ENCODE measurements around the gene ZNF316.

Gene ZNF316

GRCh38 chr7:6639032-6639431 is 1.9 kb downstream of the ZNF316 start:
- H3F3A ChIP-seq (ENCODE audit: insufficient read depth, low read length), result no peaks in the 10 kb centered on the region
- no peak overlapping the region for H3K9ac ChIP-seq (ENCODE audit: low read length)
- H3K27ac ChIP-seq (ENCODE audit: low read length), result no peak overlapping the region
- no peaks in the 10 kb centered on the region for H3K27me3 ChIP-seq (replicated peaks; ENCODE audit: insufficient read depth, low read length)
- no peak overlapping the region for H3K4me3 ChIP-seq (ENCODE audit: low read length)
- no peaks in the 10 kb centered on the region for H3K4me1 ChIP-seq (ENCODE audit: low read length)
- H3K9me3 ChIP-seq (replicated peaks; ENCODE audit: insufficient read depth, low read length), result no peaks in the 10 kb centered on the region
- no peak overlapping the region for H2AFZ ChIP-seq (ENCODE audit: low read length)
- no peaks in the 10 kb centered on the region for H4K20me1 ChIP-seq (ENCODE audit: insufficient read depth, low read length)
- peaks cover 27% of the 10 kb centered on the region for H3K79me2 ChIP-seq (ENCODE audit: low read length)
- H3K9me2 ChIP-seq (replicated peaks; ENCODE audit: insufficient read depth, low read length), result no peaks in the 10 kb centered on the region
- TF ChIP-seq EZH2 (optimal IDR thresholded peaks at IDR 0.05; ENCODE audit: low read depth, low read length), result no peak
- TF ChIP-seq CTCF (IDR thresholded peaks at IDR 0.05; ENCODE audit: low read length), result no peak
- no peak for TF ChIP-seq EZH2phosphoT487 (IDR thresholded peaks at IDR 0.05; ENCODE audit: low read length)
- H3K36me3 ChIP-seq (replicated peaks; ENCODE audit: insufficient read depth, low read length), result no peaks in the 10 kb centered on the region; the same call in 1 of the 2 replicates
- no peak overlapping the region for H3K4me2 ChIP-seq (ENCODE audit: low read depth, low read length)
- DNase-seq, result no peak

- H3K27me3 ChIP-seq (replicated peaks; ENCODE audit: insufficient read depth, low read length), result no peaks in the 10 kb centered on the region
- H3K4me3 ChIP-seq (ENCODE audit: low read length), result no peak overlapping the region
- H3K36me3 ChIP-seq (replicated peaks; ENCODE audit: insufficient read depth, low read length), result peaks cover 2% of the 10 kb centered on the region; the same call in 1 of the 2 replicates
- H4K20me1 ChIP-seq (ENCODE audit: insufficient read depth, low read length), result no peaks in the 10 kb centered on the region
- no peaks in the 10 kb centered on the region for H3K4me1 ChIP-seq (ENCODE audit: low read length)
- no peak overlapping the region for H2AFZ ChIP-seq (ENCODE audit: low read length)
- H3K4me2 ChIP-seq (ENCODE audit: low read depth, low read length), result no peak overlapping the region
- TF ChIP-seq EZH2phosphoT487 (IDR thresholded peaks at IDR 0.05; ENCODE audit: low read length) (no peak), EZH2 (optimal IDR thresholded peaks at IDR 0.05; ENCODE audit: low read depth, low read length) (no peak), CTCF (IDR thresholded peaks at IDR 0.05; ENCODE audit: low read length) (no peak)
- peaks cover 27% of the 10 kb centered on the region for H3K79me2 ChIP-seq (ENCODE audit: low read length)
- no peak overlapping the region for H3K27ac ChIP-seq (ENCODE audit: low read length)
- H3K9ac ChIP-seq (ENCODE audit: low read length), result no peak overlapping the region
- H3K9me2 ChIP-seq (replicated peaks; ENCODE audit: insufficient read depth, low read length), result no peaks in the 10 kb centered on the region
- H3K9me3 ChIP-seq (replicated peaks; ENCODE audit: insufficient read depth, low read length), result no peaks in the 10 kb centered on the region
- no peaks in the 10 kb centered on the region for H3F3A ChIP-seq (ENCODE audit: insufficient read depth, low read length)
- no peak for DNase-seq
Observed at GRCh38 chr7:6639627-6640026, 2.5 kb downstream of the ZNF316 start.

GRCh38 chr7:6640246-6640721 is 3.2 kb downstream of the ZNF316 start:
- no peak for DNase-seq
- TF ChIP-seq EZH2phosphoT487 (IDR thresholded peaks at IDR 0.05; ENCODE audit: low read length) (no peak), EZH2 (optimal IDR thresholded peaks at IDR 0.05; ENCODE audit: low read depth, low read length) (no peak), CTCF (IDR thresholded peaks at IDR 0.05; ENCODE audit: low read length) (no peak)
- Histone ChIP-seq H3K4me2 (ENCODE audit: low read depth, low read length) (no peak overlapping the region), H2AFZ (ENCODE audit: low read length) (no peak overlapping the region), H3K4me3 (ENCODE audit: low read length) (no peak overlapping the region), H3K9me2 (replicated peaks; ENCODE audit: insufficient read depth, low read length) (no peaks in the 10 kb centered on the region), H3K9me3 (replicated peaks; ENCODE audit: insufficient read depth, low read length) (no peaks in the 10 kb centered on the region), H3F3A (ENCODE audit: insufficient read depth, low read length) (no peaks in the 10 kb centered on the region), H4K20me1 (ENCODE audit: insufficient read depth, low read length) (no peaks in the 10 kb centered on the region), H3K9ac (ENCODE audit: low read length) (no peak overlapping the region), H3K36me3 (replicated peaks; ENCODE audit: insufficient read depth, low read length) (peaks cover 8% of the 10 kb centered on the region; the same call in 1 of the 2 replicates), H3K4me1 (ENCODE audit: low read length) (no peaks in the 10 kb centered on the region), H3K79me2 (ENCODE audit: low read length) (peaks cover 27% of the 10 kb centered on the region), H3K27me3 (replicated peaks; ENCODE audit: insufficient read depth, low read length) (no peaks in the 10 kb centered on the region), H3K27ac (ENCODE audit: low read length) (no peak overlapping the region)

All from MM.1S (cell line).